H1 (cell line): ENCODE measurements around the gene APBA2. TPM values are rescaled to one million over a fixed set of nuclear protein-coding genes. Genes with fewer than 3 reads are reported as not detected.

Experiments
- MAX ChIP-seq: IDR thresholded peaks from 2 replicates; pipeline ENCODE4 v1.6.1; 2012; ENCODE audit warnings: inconsistent platforms
- polyA plus RNA-seq, 7 experiments: library from polyadenylated mRNA; depleted of rRNA in 3 of 7; stranded (reverse) in 5 of 7; unstranded in 2 of 7; fragments of >200 nt in 5 of 7; fragments of 200-250 nt in 2 of 7; gene quantifications; 1 replicate in 5 of 7; 2 replicates in 1 of 7; 4 replicates in 1 of 7; pipeline versions ENCODE4 v1.2.1 to v1.2.3, GENCODE V29; 2011 to 2013; ENCODE audit warnings: missing spikeins in 2 of 7, mixed read lengths in 2 of 7
- total RNA-seq: library from RNA; stranded (reverse); fragmentation: NEBNext Ultra II Directional; extraction: Animal tissue kit (Norgen Biotek cat#: 25700); gene quantifications from 2 replicates; pipeline ENCODE4 v1.2.1, GENCODE V29; 2021

Gene APBA2
- total and polyA plus RNA-seq, 2 of the 8 experiments (the other 6 are each of a cell fraction or from before 2014, with no cell fraction given): 15.5 to 19.0 TPM

GRCh38 chr15:28945626-28946230 is 60.0 kb downstream of the APBA2 start (continued):
- TF ChIP-seq MAX: no peak
